GM23338 (cell line): Measurements from ENCODE around the gene TOP1. TPM values are rescaled to one million over a fixed set of nuclear protein-coding genes. Genes with fewer than 3 reads are reported as not detected.

Experiments used
- ATAC-seq: fragments of 200-7000 bp; cut with Tn5 transposase; 3 replicates; pipeline ENCODE4 v1.9.1; 2020
- DNase-seq: peaks from one replicate; pipeline ENCODE4 v3.0.0-alpha.2; 2015; ENCODE audit warnings: low spot score
- H2AFZ ChIP-seq: fragments of 200-600 bp; sonication (generic); 2 replicates; pipeline ENCODE4 v1.8.0; 2016; ENCODE audit warnings: antibody characterized with exemption, mild to moderate bottlenecking, moderate library complexity
- H3F3A ChIP-seq: fragments of 200-600 bp; sonication (generic); replicated peaks from 2 replicates; pipeline ENCODE4 v1.8.0; 2017; ENCODE audit warnings: antibody characterized with exemption, mixed run types, low read depth
- H3K27ac ChIP-seq: fragments of 200-600 bp; sonication (generic); 2 replicates; pipeline ENCODE4 v1.6.1; 2016; ENCODE audit warnings: low read depth
- H3K27me3 ChIP-seq: fragments of 200-600 bp; sonication (generic); 2 replicates; pipeline ENCODE4 v1.8.0; 2016; ENCODE audit warnings: mild to moderate bottlenecking, mixed run types, moderate library complexity; ENCODE audit not compliant: insufficient read depth
- H3K36me3 ChIP-seq: fragments of 200-600 bp; sonication (generic); 2 replicates; pipeline ENCODE4 v1.8.0; 2016; ENCODE audit warnings: mild to moderate bottlenecking; ENCODE audit not compliant: insufficient read depth
- H3K4me1 ChIP-seq: fragments of 200-600 bp; sonication (generic); 2 replicates; pipeline ENCODE4 v1.8.0; 2016; ENCODE audit warnings: mild to moderate bottlenecking, moderate library complexity; ENCODE audit not compliant: insufficient read depth
- H3K4me2 ChIP-seq: fragments of 200-600 bp; sonication (generic); 2 replicates; pipeline ENCODE4 v1.7.1; 2017; ENCODE audit warnings: mixed run types
- H3K4me3 ChIP-seq: fragments of 200-600 bp; sonication (generic); 2 replicates; pipeline ENCODE4 v1.6.1; 2016; ENCODE audit warnings: mixed run types
- H3K79me2 ChIP-seq: fragments of 200-600 bp; sonication (generic); replicated peaks from 2 replicates; pipeline ENCODE4 v1.8.0; 2017; ENCODE audit warnings: mild to moderate bottlenecking; ENCODE audit not compliant: insufficient read depth
- H3K9me2 ChIP-seq: fragments of 200-600 bp; sonication (generic); 2 replicates; pipeline ENCODE4 v1.8.0; 2017; ENCODE audit not compliant: insufficient read depth
- H4K20me1 ChIP-seq: fragments of 200-600 bp; sonication (generic); replicated peaks from 2 replicates; pipeline ENCODE4 v1.8.0; 2017; ENCODE audit warnings: mild to moderate bottlenecking; ENCODE audit not compliant: insufficient read depth
- H3K27ac Mint-ChIP-seq: 2 replicates; pipeline ENCODE4 v1.8.0; 2020; ENCODE audit warnings: inconsistent platforms, mild to moderate bottlenecking, moderate library complexity, mixed read lengths
- H3K27me3 Mint-ChIP-seq: 3 replicates; pipeline ENCODE4 v1.8.0; 2022; ENCODE audit warnings: low read depth, mild to moderate bottlenecking, moderate library complexity, mixed read lengths, inconsistent platforms; ENCODE audit not compliant: insufficient read depth, poor library complexity
- H3K36me3 Mint-ChIP-seq: 3 replicates; pipeline ENCODE4 v1.8.0; 2021; ENCODE audit warnings: low read depth, mild to moderate bottlenecking, inconsistent platforms, moderate library complexity, mixed read lengths
- H3K4me1 Mint-ChIP-seq: 3 replicates; pipeline ENCODE4 v1.8.0; 2020; ENCODE audit warnings: mild to moderate bottlenecking, inconsistent platforms, mixed read lengths
- H3K4me3 Mint-ChIP-seq: 3 replicates; pipeline ENCODE4 v1.8.0; 2021; ENCODE audit warnings: moderate library complexity, mild to moderate bottlenecking, inconsistent platforms, mixed read lengths
- H3K9me3 Mint-ChIP-seq: 3 replicates; pipeline ENCODE4 v1.8.0; 2020; ENCODE audit warnings: moderate library complexity, mild to moderate bottlenecking, inconsistent platforms, mixed read lengths
- JUNB ChIP-seq: IDR thresholded peaks from one replicate; pipeline ENCODE4 v1.6.1; 2016; ENCODE audit warnings: antibody characterized with exemption; ENCODE audit not compliant: unreplicated experiment
- NANOG ChIP-seq: IDR thresholded peaks from 2 replicates; pipeline ENCODE4 v1.6.1; 2016; ENCODE audit warnings: antibody characterized with exemption, borderline replicate concordance
- ZNF114 ChIP-seq: fragments of 250-450 bp; sonication (Bioruptor Pico); IDR thresholded peaks from 2 replicates; pipeline ENCODE4 v1.5.0; 2020; ENCODE audit warnings: mild to moderate bottlenecking, moderate library complexity
- polyA plus RNA-seq: library from polyadenylated mRNA; unstranded; fragments of >200 nt; fragmentation: Nextera tagmentation; extraction: Ambion mirVana; gene quantifications from 2 replicates; pipeline ENCODE4 v1.2.1, GENCODE V29; 2016
- total RNA-seq: library from RNA; depleted of rRNA; stranded (reverse); fragments of >200 nt; shearing (Covaris generic); gene quantifications from 2 replicates; pipeline ENCODE4 v1.2.3, GENCODE V29; 2014
- TF ChIP-seq, protein P1 (sequence below): fragments of 250-450 bp; sonication (Bioruptor Pico); IDR thresholded peaks from 2 replicates; pipeline ENCODE4 v1.5.0; 2020; ENCODE audit warnings: mild to moderate bottlenecking, moderate library complexity
- TF ChIP-seq, protein P2 (sequence below): IDR thresholded peaks from 2 replicates; pipeline ENCODE4 v1.6.1; 2016; ENCODE audit warnings: antibody characterized with exemption
- TF ChIP-seq, protein P3 (sequence below), 2 experiments: fragments of 200-600 bp in 1 of 2; sonication (generic) in 1 of 2; conservative IDR thresholded peaks; 2 replicates each; pipeline versions ENCODE4 v1.5.1 to v1.6.1; 2016 to 2017; ENCODE audit warnings: antibody characterized with exemption in 2 of 2, low read depth in 2 of 2, mild to moderate bottlenecking in 2 of 2, moderate library complexity in 1 of 2
- TF ChIP-seq, protein P4 (sequence below): IDR thresholded peaks from one replicate; pipeline ENCODE4 v1.6.1; 2018; ENCODE audit warnings: antibody characterized with exemption; ENCODE audit not compliant: unreplicated experiment

Gene TOP1
- total and polyA plus RNA-seq, 2 experiments from 2014 or later: 62.4 to 101 TPM

DNA sequence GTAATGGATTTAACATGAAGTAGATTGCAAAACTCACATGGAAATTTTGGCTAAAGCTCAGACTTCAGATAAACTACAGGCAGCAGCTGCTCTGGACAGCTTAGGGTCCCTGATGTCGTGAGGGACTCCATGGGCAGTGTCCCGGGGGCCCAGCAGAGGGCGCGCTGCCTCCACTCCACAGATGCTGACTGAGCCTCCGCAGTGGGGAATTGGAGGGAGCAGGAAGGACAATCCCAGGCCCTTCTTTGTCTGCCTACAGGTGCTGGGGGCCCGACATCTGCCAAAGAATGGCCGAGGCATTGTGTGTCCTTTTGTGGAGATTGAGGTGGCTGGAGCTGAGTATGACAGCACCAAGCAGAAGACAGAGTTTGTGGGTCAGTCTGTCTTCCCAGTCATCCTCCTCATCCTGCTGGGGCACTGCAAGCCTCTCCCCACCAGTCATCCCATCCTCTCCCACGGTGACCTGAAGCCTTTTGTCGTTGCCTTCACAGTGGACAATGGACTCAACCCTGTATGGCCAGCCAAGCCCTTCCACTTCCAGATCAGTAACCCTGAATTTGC, 144.6 kb downstream of the TOP1 start:
- no peak for TF ChIP-seq NANOG
- TF ChIP-seq, protein P1, sequence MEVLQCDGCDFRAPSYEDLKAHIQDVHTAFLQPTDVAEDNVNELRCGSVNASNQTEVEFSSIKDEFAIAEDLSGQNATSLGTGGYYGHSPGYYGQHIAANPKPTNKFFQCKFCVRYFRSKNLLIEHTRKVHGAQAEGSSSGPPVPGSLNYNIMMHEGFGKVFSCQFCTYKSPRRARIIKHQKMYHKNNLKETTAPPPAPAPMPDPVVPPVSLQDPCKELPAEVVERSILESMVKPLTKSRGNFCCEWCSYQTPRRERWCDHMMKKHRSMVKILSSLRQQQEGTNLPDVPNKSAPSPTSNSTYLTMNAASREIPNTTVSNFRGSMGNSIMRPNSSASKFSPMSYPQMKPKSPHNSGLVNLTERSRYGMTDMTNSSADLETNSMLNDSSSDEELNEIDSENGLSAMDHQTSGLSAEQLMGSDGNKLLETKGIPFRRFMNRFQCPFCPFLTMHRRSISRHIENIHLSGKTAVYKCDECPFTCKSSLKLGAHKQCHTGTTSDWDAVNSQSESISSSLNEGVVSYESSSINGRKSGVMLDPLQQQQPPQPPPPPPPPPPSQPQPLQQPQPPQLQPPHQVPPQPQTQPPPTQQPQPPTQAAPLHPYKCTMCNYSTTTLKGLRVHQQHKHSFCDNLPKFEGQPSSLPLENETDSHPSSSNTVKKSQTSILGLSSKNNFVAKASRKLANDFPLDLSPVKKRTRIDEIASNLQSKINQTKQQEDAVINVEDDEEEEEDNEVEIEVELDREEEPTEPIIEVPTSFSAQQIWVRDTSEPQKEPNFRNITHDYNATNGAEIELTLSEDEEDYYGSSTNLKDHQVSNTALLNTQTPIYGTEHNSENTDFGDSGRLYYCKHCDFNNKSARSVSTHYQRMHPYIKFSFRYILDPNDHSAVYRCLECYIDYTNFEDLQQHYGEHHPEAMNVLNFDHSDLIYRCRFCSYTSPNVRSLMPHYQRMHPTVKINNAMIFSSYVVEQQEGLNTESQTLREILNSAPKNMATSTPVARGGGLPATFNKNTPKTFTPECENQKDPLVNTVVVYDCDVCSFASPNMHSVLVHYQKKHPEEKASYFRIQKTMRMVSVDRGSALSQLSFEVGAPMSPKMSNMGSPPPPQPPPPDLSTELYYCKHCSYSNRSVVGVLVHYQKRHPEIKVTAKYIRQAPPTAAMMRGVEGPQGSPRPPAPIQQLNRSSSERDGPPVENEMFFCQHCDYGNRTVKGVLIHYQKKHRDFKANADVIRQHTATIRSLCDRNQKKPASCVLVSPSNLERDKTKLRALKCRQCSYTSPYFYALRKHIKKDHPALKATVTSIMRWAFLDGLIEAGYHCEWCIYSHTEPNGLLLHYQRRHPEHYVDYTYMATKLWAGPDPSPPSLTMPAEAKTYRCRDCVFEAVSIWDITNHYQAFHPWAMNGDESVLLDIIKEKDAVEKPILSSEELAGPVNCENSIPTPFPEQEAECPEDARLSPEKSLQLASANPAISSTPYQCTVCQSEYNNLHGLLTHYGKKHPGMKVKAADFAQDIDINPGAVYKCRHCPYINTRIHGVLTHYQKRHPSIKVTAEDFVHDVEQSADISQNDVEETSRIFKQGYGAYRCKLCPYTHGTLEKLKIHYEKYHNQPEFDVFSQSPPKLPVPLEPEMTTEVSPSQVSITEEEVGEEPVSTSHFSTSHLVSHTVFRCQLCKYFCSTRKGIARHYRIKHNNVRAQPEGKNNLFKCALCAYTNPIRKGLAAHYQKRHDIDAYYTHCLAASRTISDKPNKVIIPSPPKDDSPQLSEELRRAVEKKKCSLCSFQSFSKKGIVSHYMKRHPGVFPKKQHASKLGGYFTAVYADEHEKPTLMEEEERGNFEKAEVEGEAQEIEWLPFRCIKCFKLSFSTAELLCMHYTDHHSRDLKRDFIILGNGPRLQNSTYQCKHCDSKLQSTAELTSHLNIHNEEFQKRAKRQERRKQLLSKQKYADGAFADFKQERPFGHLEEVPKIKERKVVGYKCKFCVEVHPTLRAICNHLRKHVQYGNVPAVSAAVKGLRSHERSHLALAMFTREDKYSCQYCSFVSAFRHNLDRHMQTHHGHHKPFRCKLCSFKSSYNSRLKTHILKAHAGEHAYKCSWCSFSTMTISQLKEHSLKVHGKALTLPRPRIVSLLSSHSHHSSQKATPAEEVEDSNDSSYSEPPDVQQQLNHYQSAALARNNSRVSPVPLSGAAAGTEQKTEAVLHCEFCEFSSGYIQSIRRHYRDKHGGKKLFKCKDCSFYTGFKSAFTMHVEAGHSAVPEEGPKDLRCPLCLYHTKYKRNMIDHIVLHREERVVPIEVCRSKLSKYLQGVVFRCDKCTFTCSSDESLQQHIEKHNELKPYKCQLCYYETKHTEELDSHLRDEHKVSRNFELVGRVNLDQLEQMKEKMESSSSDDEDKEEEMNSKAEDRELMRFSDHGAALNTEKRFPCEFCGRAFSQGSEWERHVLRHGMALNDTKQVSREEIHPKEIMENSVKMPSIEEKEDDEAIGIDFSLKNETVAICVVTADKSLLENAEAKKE: no peak
- no peak for TF ChIP-seq JUNB
- TF ChIP-seq, protein P2, sequence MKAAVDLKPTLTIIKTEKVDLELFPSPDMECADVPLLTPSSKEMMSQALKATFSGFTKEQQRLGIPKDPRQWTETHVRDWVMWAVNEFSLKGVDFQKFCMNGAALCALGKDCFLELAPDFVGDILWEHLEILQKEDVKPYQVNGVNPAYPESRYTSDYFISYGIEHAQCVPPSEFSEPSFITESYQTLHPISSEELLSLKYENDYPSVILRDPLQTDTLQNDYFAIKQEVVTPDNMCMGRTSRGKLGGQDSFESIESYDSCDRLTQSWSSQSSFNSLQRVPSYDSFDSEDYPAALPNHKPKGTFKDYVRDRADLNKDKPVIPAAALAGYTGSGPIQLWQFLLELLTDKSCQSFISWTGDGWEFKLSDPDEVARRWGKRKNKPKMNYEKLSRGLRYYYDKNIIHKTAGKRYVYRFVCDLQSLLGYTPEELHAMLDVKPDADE: no peak
- TF ChIP-seq, protein P3, sequence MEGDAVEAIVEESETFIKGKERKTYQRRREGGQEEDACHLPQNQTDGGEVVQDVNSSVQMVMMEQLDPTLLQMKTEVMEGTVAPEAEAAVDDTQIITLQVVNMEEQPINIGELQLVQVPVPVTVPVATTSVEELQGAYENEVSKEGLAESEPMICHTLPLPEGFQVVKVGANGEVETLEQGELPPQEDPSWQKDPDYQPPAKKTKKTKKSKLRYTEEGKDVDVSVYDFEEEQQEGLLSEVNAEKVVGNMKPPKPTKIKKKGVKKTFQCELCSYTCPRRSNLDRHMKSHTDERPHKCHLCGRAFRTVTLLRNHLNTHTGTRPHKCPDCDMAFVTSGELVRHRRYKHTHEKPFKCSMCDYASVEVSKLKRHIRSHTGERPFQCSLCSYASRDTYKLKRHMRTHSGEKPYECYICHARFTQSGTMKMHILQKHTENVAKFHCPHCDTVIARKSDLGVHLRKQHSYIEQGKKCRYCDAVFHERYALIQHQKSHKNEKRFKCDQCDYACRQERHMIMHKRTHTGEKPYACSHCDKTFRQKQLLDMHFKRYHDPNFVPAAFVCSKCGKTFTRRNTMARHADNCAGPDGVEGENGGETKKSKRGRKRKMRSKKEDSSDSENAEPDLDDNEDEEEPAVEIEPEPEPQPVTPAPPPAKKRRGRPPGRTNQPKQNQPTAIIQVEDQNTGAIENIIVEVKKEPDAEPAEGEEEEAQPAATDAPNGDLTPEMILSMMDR (conservative IDR thresholded peaks at IDR 0.05; ENCODE audit: low read depth in 2 of 2): peak; percentile 85 to 93
- TF ChIP-seq, protein P4, sequence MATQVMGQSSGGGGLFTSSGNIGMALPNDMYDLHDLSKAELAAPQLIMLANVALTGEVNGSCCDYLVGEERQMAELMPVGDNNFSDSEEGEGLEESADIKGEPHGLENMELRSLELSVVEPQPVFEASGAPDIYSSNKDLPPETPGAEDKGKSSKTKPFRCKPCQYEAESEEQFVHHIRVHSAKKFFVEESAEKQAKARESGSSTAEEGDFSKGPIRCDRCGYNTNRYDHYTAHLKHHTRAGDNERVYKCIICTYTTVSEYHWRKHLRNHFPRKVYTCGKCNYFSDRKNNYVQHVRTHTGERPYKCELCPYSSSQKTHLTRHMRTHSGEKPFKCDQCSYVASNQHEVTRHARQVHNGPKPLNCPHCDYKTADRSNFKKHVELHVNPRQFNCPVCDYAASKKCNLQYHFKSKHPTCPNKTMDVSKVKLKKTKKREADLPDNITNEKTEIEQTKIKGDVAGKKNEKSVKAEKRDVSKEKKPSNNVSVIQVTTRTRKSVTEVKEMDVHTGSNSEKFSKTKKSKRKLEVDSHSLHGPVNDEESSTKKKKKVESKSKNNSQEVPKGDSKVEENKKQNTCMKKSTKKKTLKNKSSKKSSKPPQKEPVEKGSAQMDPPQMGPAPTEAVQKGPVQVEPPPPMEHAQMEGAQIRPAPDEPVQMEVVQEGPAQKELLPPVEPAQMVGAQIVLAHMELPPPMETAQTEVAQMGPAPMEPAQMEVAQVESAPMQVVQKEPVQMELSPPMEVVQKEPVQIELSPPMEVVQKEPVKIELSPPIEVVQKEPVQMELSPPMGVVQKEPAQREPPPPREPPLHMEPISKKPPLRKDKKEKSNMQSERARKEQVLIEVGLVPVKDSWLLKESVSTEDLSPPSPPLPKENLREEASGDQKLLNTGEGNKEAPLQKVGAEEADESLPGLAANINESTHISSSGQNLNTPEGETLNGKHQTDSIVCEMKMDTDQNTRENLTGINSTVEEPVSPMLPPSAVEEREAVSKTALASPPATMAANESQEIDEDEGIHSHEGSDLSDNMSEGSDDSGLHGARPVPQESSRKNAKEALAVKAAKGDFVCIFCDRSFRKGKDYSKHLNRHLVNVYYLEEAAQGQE: no peak
- TF ChIP-seq ZNF114: no peak
- peak overlapping the region; percentile 64; the same call in 1 of the 2 replicates for H3K27ac Mint-ChIP-seq
- peaks cover 86% of the 10 kb centered on the region for H3K36me3 Mint-ChIP-seq
- Histone ChIP-seq H3K27ac (no peak overlapping the region), H3K4me2 (no peak overlapping the region), H2AFZ (no peak overlapping the region), H3K9me2 (no peaks in the 10 kb centered on the region), H4K20me1 (peaks cover 8% of the 10 kb centered on the region), H3K79me2 (no peaks in the 10 kb centered on the region), H3F3A (peaks cover 6% of the 10 kb centered on the region; the same call in 1 of the 2 replicates), H3K4me1 (no peaks in the 10 kb centered on the region; the same call in 1 of the 2 replicates), H3K4me3 (no peak overlapping the region), H3K27me3 (no peaks in the 10 kb centered on the region), H3K36me3 (peaks cover 31% of the 10 kb centered on the region)
- peak; percentile 95 for ATAC-seq
- H3K27me3 Mint-ChIP-seq: peaks cover 15% of the 10 kb centered on the region
- DNase-seq: peak; percentile 84
- H3K4me3 Mint-ChIP-seq: no peak overlapping the region
- no peaks in the 10 kb centered on the region; the same call in 2 of the 3 replicates for H3K9me3 Mint-ChIP-seq
- H3K4me1 Mint-ChIP-seq: peaks cover 7% of the 10 kb centered on the region; the same call in 2 of the 3 replicates
